ENCODE data around the gene EXD1. TPM values are rescaled to one million over a fixed set of nuclear protein-coding genes. Genes with fewer than 3 reads are reported as not detected.
"Not testable (repeated sequence)": the region's sequence is repeated elsewhere in the genome, so short reads cannot be mapped to it uniquely, and the experiment has no call there.

The EXD1 gene
- total RNA-seq, 1 donor from 2014 or later: 0.41 TPM

- H3K79me2 ChIP-seq (ENCODE audit: low read depth): no peaks in the 10 kb centered on the region
- H2AFZ ChIP-seq (replicated peaks): no peak overlapping the region
- H3K4me1 Mint-ChIP-seq: no peaks in the 10 kb centered on the region
- no peak overlapping the region for H3K4me3 ChIP-seq
- no peak overlapping the region for H3K4me3 Mint-ChIP-seq
- H3K36me3 ChIP-seq: no peaks in the 10 kb centered on the region
- no peak overlapping the region for H3K27ac ChIP-seq
- no peak overlapping the region for H3K9ac ChIP-seq
- no peaks in the 10 kb centered on the region for H3K4me1 ChIP-seq
- no peak for TF ChIP-seq EZH2phosphoT487 (IDR thresholded peaks at IDR 0.05)
- no peak for TF ChIP-seq EZH2 (IDR thresholded peaks at IDR 0.05)
- TF ChIP-seq CTCF (IDR thresholded peaks at IDR 0.05): no peak
- no peaks in the 10 kb centered on the region for H3F3A ChIP-seq (ENCODE audit: low read depth)
- no peaks in the 10 kb centered on the region for H3K36me3 Mint-ChIP-seq
- H3K27ac Mint-ChIP-seq: no peak overlapping the region
- H3K27me3 Mint-ChIP-seq (ENCODE audit: insufficient read depth, low read depth): no peaks in the 10 kb centered on the region
- H4K20me1 ChIP-seq (ENCODE audit: low read depth): no peaks in the 10 kb centered on the region
- no peaks in the 10 kb centered on the region for H3K27me3 ChIP-seq
- no peak for DNase-seq (ENCODE audit: low spot score)
- no peaks in the 10 kb centered on the region for H3K9me3 Mint-ChIP-seq
- H3K4me2 ChIP-seq: no peak overlapping the region
- no peaks in the 10 kb centered on the region for H3K9me3 ChIP-seq (ENCODE audit: low read depth)
Measured at GRCh38 chr15:41139619-41140018, 90.9 kb downstream of the EXD1 start.

GRCh38 chr15:41139112-41139511, 91.4 kb downstream of the EXD1 start:
- not testable (repeated sequence) for H3F3A ChIP-seq (ENCODE audit: low read depth); H3K27me3 ChIP-seq; H3K27ac Mint-ChIP-seq; H3K9me3 ChIP-seq (ENCODE audit: low read depth); H3K4me1 ChIP-seq; H3K79me2 ChIP-seq (ENCODE audit: low read depth); H3K36me3 Mint-ChIP-seq; H3K4me3 Mint-ChIP-seq; H3K9me3 Mint-ChIP-seq; DNase-seq (ENCODE audit: low spot score); H3K27me3 Mint-ChIP-seq (ENCODE audit: insufficient read depth, low read depth); H2AFZ ChIP-seq (replicated peaks); H3K4me2 ChIP-seq; H3K4me3 ChIP-seq; H3K9ac ChIP-seq; H3K36me3 ChIP-seq; H3K4me1 Mint-ChIP-seq; H4K20me1 ChIP-seq (ENCODE audit: low read depth); H3K27ac ChIP-seq

- not testable (repeated sequence) for H3K4me3 ChIP-seq; H3K27me3 Mint-ChIP-seq (ENCODE audit: insufficient read depth, low read depth); H3K79me2 ChIP-seq (ENCODE audit: low read depth); H3F3A ChIP-seq (ENCODE audit: low read depth); H4K20me1 ChIP-seq (ENCODE audit: low read depth); H3K36me3 ChIP-seq; DNase-seq (ENCODE audit: low spot score); H3K27ac ChIP-seq; H3K36me3 Mint-ChIP-seq; H3K9ac ChIP-seq; H3K4me1 Mint-ChIP-seq; H2AFZ ChIP-seq (replicated peaks); H3K9me3 Mint-ChIP-seq; H3K27ac Mint-ChIP-seq; H3K4me1 ChIP-seq; H3K4me3 Mint-ChIP-seq; H3K9me3 ChIP-seq (ENCODE audit: low read depth); H3K4me2 ChIP-seq; H3K27me3 ChIP-seq
Measured at GRCh38 chr15:41135580-41135979, 95.0 kb downstream of the EXD1 start.

- no peak overlapping the region for H3K9ac ChIP-seq
- H3K9me3 ChIP-seq (ENCODE audit: low read depth): peaks cover 3% of the 10 kb centered on the region
- no peaks in the 10 kb centered on the region for H4K20me1 ChIP-seq (ENCODE audit: low read depth)
- no peaks in the 10 kb centered on the region for H3F3A ChIP-seq (ENCODE audit: low read depth)
- no peaks in the 10 kb centered on the region for H3K27me3 ChIP-seq
- no peak for DNase-seq (ENCODE audit: low spot score)
- H3K27ac ChIP-seq: no peak overlapping the region
- Mint-ChIP-seq H3K4me3 (no peak overlapping the region), H3K4me1 (no peaks in the 10 kb centered on the region), H3K36me3 (no peaks in the 10 kb centered on the region), H3K27ac (no peak overlapping the region), H3K9me3 (peaks cover 6% of the 10 kb centered on the region), H3K27me3 (ENCODE audit: insufficient read depth, low read depth) (peaks cover 2% of the 10 kb centered on the region)
- no peak overlapping the region for H3K4me3 ChIP-seq
- H3K36me3 ChIP-seq: no peaks in the 10 kb centered on the region
- TF ChIP-seq EZH2phosphoT487 (IDR thresholded peaks at IDR 0.05): no peak
- TF ChIP-seq CTCF (IDR thresholded peaks at IDR 0.05): no peak
- no peak for TF ChIP-seq EZH2 (IDR thresholded peaks at IDR 0.05)
- H2AFZ ChIP-seq (replicated peaks): no peak overlapping the region
- H3K4me2 ChIP-seq: no peak overlapping the region
- no peaks in the 10 kb centered on the region for H3K79me2 ChIP-seq (ENCODE audit: low read depth)
- H3K4me1 ChIP-seq: peaks cover 6% of the 10 kb centered on the region
Measured at GRCh38 chr15:41133454-41133853, 97.1 kb downstream of the EXD1 start.

Other genes starting within 250 kb of the EXD1 start
- gene INO80, start 114.5 kb downstream of the EXD1 start, total RNA-seq (ENCODE audit: low replicate concordance): 14.8 and 25.4 TPM in 2 replicates
- gene CHP1, start 511 bp upstream of the EXD1 start, total RNA-seq (ENCODE audit: low replicate concordance): 133 and 144 TPM in 2 replicates
- gene OIP5, start 101.8 kb upstream of the EXD1 start, total RNA-seq (ENCODE audit: low replicate concordance): 70.2 and 80.9 TPM in 2 replicates
- gene NUSAP1, start 102.1 kb upstream of the EXD1 start, total RNA-seq (ENCODE audit: low replicate concordance): 388 and 525 TPM in 2 replicates
- 20.6 and 27.6 TPM in 2 replicates for gene NDUFAF1, start 171.7 kb upstream of the EXD1 start, total RNA-seq (ENCODE audit: low replicate concordance)
- gene RTF1, start 186.3 kb upstream of the EXD1 start, total RNA-seq (ENCODE audit: low replicate concordance): 49.7 and 73.8 TPM in 2 replicates